ENCODE results near the gene THADA.

The THADA gene

GRCh38 chr2:43180897-43181296 is 414.9 kb downstream of the THADA start:
- peaks cover 42% of the 10 kb centered on the region for H3K4me1 ChIP-seq (ENCODE audit: insufficient read depth, low read length, severe bottlenecking)
- H2AFZ ChIP-seq (ENCODE audit: low read length): no peak overlapping the region
- H3K27ac ChIP-seq (ENCODE audit: low read depth, low read length, poor library complexity, severe bottlenecking): no peak overlapping the region
- TF ChIP-seq CTCF (IDR thresholded peaks at IDR 0.05; ENCODE audit: low read length) (no peak), EZH2 (IDR thresholded peaks at IDR 0.05; ENCODE audit: borderline replicate concordance, low read length) (no peak)
- no peak overlapping the region for H3K4me2 ChIP-seq (ENCODE audit: low read length)
- no peaks in the 10 kb centered on the region for H3F3A ChIP-seq (ENCODE audit: insufficient read depth, low read length)
- no peaks in the 10 kb centered on the region for H3K79me2 ChIP-seq (ENCODE audit: insufficient read depth, low read length)
- H3K27me3 ChIP-seq (ENCODE audit: insufficient read depth, low read length): no peaks in the 10 kb centered on the region
- no peak overlapping the region for H3K9ac ChIP-seq (ENCODE audit: low read length)
- no peaks in the 10 kb centered on the region for H3K9me2 ChIP-seq (ENCODE audit: low read depth, low read length)
- H3K9me3 ChIP-seq (ENCODE audit: low read length): no peaks in the 10 kb centered on the region
- no peak overlapping the region for H3K4me3 ChIP-seq (ENCODE audit: low read depth, low read length, poor library complexity, severe bottlenecking)
- H4K20me1 ChIP-seq (ENCODE audit: insufficient read depth, low read length): no peaks in the 10 kb centered on the region
- no peaks in the 10 kb centered on the region for H3K36me3 ChIP-seq (ENCODE audit: insufficient read depth, low read length)
